GM18858 (cell line): ENCODE data around the gene GALNT4.

Experiments
- ATAC-seq: cut with Tn5 transposase; IDR thresholded peaks from one replicate; pipeline ENCODE4 v1.9.1; 2021; ENCODE audit not compliant: unreplicated experiment

Gene GALNT4

DNA sequence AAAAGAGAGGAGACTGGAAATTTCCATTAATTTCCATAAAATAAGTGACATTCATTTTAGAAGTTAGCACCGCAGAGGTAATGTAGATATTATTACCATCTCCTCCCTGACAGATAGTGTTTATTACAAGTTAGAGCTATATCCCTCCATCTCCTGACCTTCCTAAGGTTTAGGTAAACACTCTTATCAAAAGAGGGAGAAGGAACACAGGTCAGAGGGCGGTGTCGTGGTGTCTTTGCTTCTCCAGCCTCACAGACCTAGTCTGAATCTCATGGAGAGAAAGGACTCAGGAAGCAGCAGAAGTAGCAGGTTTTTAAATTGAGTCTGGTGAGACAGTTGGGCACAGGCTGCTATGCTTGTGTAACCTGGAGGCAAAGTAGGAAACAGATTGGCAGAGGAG lies 12.8 kb upstream of the GALNT4 start:
- no peak for ATAC-seq

DNA sequence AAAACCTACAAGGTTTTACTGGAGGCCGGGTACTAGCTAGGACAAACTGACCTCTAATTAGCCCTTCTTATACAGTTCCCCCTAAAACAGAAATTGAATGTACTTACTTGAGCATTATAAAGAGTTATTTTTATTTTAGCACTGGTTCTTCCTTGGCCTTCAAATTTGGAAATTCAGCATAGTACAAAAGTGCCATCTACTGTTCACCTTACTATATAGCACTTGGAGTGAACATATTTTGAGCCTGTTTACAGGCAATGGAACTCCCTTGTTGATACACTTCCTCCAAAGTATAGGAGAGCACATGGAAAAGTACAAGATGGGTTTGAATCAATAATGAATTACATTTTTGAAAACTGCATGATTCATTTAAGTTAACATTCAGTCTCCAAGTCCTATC lies 5.1 kb upstream of the GALNT4 start:
- ATAC-seq: peak; percentile 35

DNA sequence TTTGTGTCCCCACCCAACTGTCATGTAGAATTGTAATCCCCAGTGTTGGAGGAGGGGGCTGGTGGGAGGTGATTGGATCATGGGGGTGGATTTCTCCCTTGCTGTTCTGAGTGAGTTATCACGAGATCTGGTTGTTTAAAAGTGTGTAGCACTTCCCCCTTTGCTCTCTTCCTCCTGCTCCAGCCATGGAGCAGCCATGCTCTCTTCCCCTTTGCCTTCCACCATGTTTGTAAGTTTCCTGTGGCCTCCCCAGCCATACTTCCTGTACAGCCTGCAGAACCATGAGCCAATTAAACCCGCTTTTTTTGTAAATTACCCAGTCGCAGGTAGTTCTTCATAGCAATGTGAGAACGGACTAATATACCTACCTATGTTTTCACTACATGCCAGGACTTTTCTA lies 3.8 kb upstream of the GALNT4 start:
- no peak for ATAC-seq

DNA sequence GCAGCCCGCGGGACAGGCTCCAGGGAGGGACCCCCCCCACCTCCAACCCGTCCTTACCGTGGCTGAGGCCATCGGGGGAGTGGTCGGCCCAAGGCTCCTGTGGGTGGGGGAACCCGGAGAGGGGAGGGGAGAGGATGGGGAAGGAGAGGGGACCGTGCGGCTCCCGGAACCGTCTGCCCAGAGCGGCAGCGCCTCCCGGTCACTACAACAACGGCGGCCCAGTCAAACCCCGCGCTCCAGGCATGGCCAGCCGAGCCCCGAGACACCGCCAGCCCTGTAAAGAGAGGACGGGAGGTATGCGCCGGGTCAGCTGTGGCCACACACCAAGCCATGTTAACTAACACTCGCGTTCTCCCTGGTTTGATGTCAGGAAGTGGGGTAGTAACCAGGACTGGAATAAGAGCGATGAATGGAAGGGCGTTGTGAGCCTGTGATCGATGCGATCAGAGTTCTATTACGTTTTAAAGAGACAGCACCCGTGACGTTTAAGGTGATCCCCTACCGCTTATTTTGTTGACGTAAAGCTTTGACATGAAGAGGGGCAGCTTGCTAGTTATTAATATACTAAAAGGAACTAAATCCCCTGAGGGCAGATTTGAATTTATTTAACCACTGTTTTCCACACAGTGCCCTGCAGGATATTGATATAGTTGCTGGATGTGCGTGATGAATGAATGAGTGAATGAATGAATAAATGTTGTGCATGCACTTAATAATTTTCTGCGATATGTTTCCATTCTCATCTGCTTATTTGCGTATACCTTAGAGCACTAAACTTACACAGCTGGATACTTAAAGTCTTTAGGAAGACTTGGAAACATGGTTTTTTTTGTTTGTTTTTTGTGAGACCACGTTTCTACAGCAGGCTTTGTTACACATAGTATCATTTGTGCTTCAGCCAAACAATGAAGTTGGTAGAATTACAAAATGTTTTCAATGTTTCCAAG lies 1.5 kb upstream of the GALNT4 start, which contains the start of gene POC1B:
Gene POC1B (minus strand): TSS at position 224 of the 947 bp plus-strand sequence. CDS start 152 bp downstream, at position 72.
- peak; percentile 39 for ATAC-seq

DNA sequence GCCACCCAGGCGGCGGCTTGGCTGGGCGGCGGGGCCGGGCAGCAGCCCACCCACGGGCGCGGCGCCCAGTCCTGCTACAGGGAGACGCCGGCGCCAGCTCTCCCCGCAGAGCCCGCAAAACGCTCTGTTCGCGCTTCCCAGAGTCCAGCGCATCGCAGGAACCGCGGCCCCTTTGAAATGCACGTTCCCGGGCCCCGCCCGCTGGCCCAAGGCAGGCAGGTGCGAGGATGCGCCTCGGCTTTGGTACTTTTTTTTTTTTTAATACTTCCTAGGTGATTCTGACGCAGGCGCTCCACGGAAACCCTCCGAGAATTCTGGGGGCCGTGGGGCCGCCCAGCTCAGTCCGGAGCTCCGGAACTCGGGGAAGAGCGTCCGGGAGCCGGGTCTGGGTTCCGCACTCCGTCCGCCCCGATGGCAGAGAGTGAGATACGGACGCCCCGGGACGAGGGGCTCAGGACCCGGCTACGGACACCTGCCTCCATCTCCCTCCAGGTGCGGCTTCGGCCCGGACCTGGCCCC lies 768 bp upstream of the GALNT4 start:
- peak; percentile 18 for ATAC-seq

DNA sequence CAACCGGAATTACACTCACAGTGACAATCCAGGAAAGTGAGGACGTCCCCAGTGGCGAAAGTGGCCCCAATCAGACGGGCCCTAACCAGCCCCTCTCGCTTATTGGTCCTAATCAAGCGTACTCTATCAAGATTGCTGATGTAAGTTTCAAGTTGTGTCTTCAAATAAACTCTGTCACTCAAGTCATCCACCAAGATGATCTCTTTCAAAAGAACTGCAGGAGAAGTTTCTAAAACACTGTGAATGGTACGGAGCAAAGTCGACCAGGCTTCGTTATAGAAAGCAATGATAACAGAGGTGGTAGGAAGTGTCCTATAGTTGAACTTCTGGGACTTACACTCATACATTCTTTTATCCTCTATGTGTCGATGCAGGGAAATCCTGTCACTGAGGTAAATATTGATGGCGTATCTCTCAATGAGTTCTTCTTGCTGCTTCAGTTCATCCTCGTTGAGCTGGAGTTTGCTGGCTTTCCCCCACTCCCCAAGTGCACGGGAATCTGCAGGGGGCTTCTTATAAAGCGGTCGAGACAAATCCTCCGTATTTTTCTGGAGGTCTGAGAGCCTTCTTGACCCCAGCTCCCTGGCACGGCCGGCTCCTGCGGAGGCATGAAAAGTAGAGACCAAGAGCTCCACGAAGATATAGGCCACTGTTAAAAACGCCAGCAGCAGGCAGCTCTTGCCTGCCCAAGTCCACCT lies 604 bp downstream of the GALNT4 start:
- ATAC-seq: no peak

DNA sequence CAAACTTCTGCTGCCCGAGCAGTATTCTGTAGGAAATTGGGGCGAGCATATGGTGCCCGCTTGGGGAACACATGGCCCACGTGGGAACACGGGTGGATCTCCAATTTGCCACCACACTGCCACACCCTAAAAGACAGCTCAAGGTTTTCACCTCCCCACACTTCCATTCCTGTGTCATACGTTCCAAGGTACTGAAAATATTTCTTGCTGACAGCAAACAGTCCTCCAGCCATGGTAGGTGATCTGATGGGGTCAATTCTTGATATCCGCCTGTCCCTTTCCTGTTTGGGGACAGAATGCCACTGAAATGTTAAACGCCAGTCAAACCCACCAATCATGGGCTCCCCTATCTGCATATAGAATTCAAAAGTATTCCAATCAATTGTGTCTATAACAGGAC lies 1.2 kb downstream of the GALNT4 start:
- no peak for ATAC-seq

DNA sequence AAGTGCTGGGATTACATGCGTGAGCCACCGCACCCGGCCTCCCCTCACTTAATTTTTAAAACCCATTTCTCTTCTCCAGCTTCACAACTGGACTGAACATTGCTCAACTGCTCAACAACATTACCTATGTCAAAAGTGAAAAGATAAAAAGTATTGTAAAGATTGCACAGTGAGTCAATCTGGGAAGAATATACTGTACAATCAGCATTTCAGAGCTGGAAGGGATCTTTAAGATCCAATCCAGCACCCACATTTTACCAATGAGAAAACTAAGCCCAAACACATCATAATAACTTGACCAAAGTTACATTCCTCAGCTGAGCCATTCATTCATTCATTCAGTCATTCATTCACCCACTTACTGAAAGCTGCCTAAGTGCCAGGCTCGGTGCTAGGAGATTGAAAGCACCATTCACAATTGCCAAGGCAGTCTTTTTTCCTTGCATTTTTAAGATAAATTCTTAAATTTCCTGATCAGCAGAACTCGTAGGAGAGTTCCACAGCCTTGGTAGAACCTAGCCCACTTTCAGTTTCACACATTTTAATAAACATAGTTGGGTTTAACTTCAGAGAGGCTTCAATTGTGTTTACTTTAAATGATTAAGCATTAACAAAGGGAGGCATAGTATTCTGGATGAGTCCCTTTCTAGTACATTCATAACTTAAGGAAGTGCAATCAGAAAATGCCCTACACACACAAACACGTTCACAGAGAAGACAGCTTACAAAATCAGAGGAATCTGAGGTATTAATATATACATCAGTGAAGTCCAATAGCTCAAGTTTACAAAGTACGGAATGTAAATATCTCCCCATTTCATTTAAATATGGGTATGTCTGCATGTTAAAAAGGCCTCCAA lies 3.0 kb downstream of the GALNT4 start:
- no peak for ATAC-seq

DNA sequence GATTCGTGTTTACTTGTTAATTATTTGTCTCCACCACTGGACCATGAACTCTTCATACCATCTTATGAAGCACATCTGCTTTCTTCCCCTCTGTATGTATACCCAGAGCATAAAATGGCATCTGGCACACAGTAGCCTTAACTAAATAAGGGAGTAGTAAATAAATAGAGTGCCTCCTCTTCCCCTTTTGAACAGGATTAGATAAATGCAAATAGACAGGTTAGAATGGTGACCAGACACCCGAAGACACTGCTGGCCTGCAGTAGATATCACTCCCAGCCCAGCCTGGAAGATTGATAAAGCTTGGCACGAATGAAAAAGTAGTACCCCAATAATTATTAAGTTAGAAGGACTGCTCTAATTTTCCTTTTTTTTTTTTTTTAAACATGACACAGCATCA lies 6.9 kb downstream of the GALNT4 start:
- no peak for ATAC-seq

DNA sequence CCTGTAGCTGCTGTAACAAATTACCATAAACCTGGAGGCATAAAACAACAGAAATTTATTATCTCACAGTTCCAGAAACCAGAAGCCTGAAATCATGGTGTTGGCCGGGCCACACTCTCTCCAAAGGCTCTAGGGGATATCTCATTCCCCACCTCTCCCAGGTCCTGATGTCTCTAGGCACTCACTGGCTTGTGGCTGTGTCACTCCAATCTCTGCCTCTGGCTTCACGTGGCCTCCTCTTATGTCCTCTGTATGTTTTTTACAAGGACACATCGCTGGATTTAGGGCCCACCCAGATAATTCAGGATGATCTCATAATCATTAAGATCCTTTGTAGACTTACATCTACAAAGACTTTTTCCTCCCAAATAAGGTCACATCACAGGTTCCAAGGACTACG lies 8.0 kb downstream of the GALNT4 start:
- ATAC-seq: no peak

DNA sequence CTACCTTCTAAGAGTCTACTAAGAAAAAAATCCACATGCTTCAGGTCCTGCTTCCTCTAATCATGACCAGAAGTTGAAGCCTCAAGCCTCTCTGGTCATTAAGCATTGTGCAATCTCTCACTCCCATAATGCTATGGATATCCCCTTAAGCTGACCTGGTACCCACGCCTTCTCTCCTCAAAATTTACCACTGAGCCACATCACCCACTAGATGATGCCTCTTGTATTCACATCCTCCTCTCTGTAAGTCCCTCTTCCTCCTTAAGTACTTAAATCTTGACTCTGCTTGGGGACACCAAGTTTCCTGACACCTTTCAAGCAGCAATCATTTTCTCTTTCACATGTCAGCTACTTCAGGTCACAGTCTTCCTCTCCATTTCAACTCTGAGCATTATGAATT lies 9.8 kb downstream of the GALNT4 start:
- peak; percentile 88 for ATAC-seq

DNA sequence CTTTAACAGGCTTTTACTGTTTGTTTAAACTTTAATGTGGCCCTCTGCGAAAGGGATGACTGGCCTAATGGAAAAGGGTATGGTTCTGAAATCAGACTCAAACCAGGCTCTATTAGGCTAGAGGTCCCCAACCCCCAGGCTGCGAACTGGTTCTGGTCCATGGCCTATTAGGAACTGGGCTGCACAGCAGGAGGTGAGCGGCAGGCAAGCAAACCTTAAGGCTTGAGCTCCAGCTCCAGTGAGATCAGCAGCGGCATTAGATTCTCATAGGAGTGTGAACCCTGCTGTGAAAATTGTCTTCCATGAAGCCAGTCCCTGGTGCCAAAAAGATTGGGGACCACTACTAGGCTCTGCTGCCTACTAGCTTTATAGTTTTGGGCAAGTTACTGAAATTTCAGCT lies 11.1 kb downstream of the GALNT4 start:
- ATAC-seq: no peak

DNA sequence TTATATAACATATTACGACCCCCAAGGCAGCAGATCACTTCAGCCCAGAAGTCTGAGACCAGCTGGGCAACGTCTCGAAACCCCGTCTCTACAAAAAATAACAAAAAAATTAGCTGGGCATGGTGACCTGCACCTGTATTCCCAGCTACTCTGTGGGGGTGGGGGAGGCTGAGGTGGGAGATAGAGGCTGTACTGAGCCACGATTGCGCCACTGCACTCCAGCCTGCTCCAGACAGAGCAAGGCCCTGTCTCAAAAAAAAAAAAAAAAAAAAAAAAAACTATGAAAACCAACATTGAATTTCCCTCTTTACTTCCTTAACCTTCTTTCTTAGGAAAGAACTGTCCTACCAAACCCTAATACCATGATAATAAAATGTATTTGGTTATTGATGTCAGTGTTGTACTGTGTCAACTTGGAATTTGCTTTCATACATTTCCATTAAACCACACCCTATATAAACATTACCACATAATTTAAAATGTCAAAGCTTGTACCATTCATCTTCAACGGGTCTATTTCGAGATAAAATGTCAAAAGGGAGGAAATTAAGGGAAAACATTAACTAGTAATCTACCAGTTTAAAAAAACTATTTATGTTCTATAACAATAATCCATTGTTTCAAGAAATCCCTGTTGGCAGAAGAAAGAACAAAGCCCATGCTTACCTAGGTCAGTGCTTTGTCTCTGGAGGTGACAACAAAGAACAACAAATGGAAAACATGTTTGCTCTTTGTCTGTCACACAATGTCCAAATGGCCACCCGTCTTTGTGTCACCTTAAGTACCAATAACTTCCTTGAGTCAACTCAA lies 17.4 kb downstream of the GALNT4 start:
- no peak for ATAC-seq

DNA sequence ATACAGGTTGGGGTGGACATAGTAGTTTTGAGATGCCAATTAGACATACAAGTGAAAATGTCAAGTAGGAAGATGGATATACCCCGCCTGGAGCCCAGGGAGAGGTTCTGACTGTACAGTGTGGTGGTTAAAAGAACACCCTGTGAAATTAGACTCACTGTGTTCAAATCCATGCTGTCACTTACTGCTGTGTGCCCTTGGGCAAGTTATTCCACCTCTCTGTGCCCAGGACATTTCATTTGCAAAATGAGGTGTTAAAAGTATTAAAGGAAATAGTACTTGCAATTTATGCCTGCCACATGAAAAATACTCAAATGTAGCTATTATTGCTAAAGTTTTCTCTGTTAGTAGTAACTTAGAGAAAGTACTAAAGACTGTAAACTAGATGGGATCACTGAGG lies 18.5 kb downstream of the GALNT4 start:
- no peak for ATAC-seq

DNA sequence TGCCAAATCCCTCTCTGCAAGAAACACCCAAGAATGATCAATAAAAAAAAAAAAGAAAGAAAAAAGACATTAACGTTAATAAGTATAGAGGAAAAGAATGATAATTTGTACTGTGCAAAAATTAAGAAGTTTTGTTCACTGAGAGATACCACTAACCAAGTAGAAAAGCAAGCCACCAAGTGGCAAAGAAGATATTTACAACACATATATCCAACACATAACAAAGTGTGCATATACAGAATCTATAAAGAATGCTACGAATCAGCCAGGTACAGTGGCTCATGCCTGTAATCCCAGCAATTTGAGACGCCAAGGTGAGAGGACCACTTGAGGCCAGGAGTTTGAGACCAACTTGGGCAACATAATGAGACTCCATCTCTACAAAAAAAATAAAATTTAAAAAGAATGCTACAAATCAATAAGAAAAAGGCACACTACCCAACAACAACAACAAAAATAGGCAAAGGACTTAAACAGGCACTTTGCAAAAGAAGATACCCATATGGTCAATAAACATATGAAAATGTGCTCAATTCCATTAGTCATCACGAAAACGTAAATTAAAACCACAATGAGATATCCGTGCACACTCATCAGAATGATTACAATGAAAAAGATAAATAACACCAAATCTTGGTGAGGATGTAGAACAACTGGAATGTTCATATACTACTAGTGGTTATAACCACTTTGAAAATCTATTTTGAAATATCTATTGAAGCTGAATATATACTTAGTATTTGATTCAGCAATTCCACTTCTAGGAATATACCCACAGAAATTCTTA lies 19.8 kb downstream of the GALNT4 start:
- no peak for ATAC-seq

DNA sequence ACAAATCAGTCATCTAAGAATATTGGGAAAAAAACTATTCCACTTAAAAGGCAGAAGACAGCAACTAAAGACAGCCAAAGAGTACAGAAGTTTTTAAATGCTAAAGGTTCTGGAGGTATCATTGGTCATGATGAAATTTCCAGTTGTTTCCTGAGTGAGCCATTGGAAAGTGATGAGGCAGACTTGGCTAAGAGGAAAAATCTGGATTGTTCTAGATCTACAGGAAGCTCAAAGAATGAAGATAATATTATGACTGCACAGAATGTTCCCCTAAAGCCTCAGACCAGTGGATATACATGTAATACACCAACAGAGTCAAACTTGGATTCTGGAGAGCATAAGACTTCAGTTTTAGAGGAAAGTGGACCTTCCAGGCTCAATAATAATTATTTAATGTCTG lies 22.8 kb downstream of the GALNT4 start:
- ATAC-seq: no peak

DNA sequence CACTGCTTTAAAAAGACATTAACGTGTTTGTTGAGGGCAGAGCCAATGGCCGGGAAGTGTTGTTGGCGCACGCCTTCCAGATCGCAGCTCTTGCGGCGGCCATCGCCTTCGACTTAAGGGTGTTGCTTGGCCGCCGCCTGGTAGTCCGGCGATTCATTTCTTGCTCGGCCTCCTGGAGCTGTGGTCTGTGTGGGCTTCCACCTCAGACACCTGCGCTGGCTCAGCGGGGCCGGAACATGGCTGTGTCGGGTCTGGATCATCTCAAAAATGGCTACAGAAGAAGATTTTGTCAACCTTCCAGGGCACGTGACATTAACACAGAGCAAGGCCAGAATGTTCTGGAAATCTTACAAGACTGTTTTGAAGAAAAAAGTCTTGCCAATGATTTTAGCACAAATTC lies 24.7 kb downstream of the GALNT4 start:
- no peak for ATAC-seq

DNA sequence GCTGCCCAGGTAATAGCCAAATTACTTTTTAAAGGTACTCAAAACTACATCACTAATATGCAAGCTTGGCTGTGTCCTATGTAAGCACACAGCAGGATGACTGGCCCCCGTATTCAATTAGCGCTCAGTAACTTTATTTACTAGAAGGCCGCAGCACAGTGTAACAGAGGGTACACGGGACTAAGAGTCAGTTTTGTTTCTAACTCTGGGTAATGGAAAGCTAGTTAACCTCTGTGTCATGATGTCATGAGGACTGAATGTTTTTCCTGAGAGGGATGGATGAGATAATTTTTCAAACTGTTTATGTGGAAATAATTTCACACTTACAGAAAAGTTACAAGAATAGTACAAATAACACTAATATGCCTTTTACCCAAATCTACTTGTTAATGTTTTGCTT lies 27.1 kb downstream of the GALNT4 start:
- no peak for ATAC-seq

DNA sequence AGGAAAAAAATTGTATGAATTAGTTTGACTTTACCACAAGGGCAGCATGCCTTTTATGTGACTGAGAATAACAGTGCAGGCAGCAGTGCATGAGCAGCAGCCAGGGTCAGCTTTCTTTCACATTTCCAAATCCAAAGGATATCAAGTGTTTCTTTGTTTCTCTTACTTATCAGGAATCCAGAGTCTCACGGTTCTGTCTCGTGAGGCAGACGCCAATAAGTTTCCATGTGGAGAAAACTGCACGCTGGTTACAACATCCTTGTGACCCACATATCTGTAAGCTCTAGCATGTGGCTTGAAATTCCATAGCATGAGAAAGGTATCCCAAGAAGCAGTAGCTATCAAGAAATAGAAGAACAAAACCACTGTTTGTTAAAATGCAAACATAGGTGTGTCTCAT lies 27.6 kb downstream of the GALNT4 start:
- ATAC-seq: no peak
